Measurements from ENCODE around the gene NKAIN2.

- TF ChIP-seq, protein P1, sequence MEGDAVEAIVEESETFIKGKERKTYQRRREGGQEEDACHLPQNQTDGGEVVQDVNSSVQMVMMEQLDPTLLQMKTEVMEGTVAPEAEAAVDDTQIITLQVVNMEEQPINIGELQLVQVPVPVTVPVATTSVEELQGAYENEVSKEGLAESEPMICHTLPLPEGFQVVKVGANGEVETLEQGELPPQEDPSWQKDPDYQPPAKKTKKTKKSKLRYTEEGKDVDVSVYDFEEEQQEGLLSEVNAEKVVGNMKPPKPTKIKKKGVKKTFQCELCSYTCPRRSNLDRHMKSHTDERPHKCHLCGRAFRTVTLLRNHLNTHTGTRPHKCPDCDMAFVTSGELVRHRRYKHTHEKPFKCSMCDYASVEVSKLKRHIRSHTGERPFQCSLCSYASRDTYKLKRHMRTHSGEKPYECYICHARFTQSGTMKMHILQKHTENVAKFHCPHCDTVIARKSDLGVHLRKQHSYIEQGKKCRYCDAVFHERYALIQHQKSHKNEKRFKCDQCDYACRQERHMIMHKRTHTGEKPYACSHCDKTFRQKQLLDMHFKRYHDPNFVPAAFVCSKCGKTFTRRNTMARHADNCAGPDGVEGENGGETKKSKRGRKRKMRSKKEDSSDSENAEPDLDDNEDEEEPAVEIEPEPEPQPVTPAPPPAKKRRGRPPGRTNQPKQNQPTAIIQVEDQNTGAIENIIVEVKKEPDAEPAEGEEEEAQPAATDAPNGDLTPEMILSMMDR (optimal IDR thresholded peaks at IDR 0.05 in 1 of 3, IDR thresholded peaks at IDR 0.05 in 1 of 3, conservative IDR thresholded peaks at IDR 0.05 in 1 of 3; ENCODE audit: extremely low read depth in 1 of 3, insufficient read depth in 2 of 3, low read length in 3 of 3) = no peak
- TF ChIP-seq EZH2 (IDR thresholded peaks at IDR 0.05; ENCODE audit: low read length) = no peak
Observed at GRCh38 chr6:124567401-124567800, 763.7 kb downstream of the NKAIN2 start.
